ENCODE measurements around the gene OR2V1.
"Not testable (repeated sequence)": the region's sequence is repeated elsewhere in the genome, so short reads cannot be mapped to it uniquely, and the experiment has no call there.

The OR2V1 gene

GRCh38 chr5:181149355-181149754 is 18.4 kb upstream of the OR2V1 start:
- no peak for DNase-seq (ENCODE audit: extremely low spot score)
- ChIA-PET CTCF (interaction anchor here (0.7 to 1.3 kb wide), 2 partner anchors 10 to 280 kb away, joined by 3 read pairs; no protein-coding TSS in a partner anchor), POLR2A (no interaction called here)
- no peak for TF ChIP-seq CTCF (IDR thresholded peaks at IDR 0.05; ENCODE audit: control extremely low read depth, extremely low read depth, low read depth, missing control alignments)

GRCh38 chr5:181146927-181147636 is 16.1 kb upstream of the OR2V1 start, which contains the start of gene OR2V2:
Gene OR2V2 (plus strand): TSS chr5:181147586. CDS start chr5:181154943, 7,357 bp downstream.
- POLR2A ChIA-PET; DNase-seq (ENCODE audit: extremely low spot score): not testable (repeated sequence)
- CTCF ChIA-PET = interaction anchor here (0.9 kb wide), 1 partner anchor 13 kb away, joined by 4 read pairs; no protein-coding TSS in a partner anchor

- CTCF ChIA-PET = no interaction called here
Measured at GRCh38 chr5:181145133-181145532, 14.2 kb upstream of the OR2V1 start.

GRCh38 chr5:181142054-181142453 is 11.1 kb upstream of the OR2V1 start:
- CTCF ChIA-PET = interaction anchor here (0.9 kb wide), 1 partner anchor 17 kb away, joined by 4 read pairs; no protein-coding TSS in a partner anchor
- POLR2A ChIA-PET = no interaction called here
- TF ChIP-seq CTCF (IDR thresholded peaks at IDR 0.05; ENCODE audit: control extremely low read depth, extremely low read depth, low read depth, missing control alignments) = no peak
- DNase-seq (ENCODE audit: extremely low spot score) = no peak

More at GRCh38 chr5:181145133-181145532, 14.2 kb upstream of the OR2V1 start:
- TF ChIP-seq CTCF (IDR thresholded peaks at IDR 0.05; ENCODE audit: control extremely low read depth, extremely low read depth, low read depth, missing control alignments) = no peak
- POLR2A ChIA-PET = no interaction called here
- DNase-seq (ENCODE audit: extremely low spot score) = no peak

- POLR2A ChIA-PET = no interaction called here
- CTCF ChIA-PET = interaction anchor here (1.5 kb wide), 1 partner anchor 33 kb away, joined by 3 read pairs; no protein-coding TSS in a partner anchor
- TF ChIP-seq CTCF (IDR thresholded peaks at IDR 0.05; ENCODE audit: control extremely low read depth, extremely low read depth, low read depth, missing control alignments) = no peak
- DNase-seq (ENCODE audit: extremely low spot score) = no peak
Measured at GRCh38 chr5:181140766-181141165, 9.8 kb upstream of the OR2V1 start.

GRCh38 chr5:181138258-181138657 is 7.3 kb upstream of the OR2V1 start:
- ChIA-PET POLR2A (no interaction called here), CTCF (interaction anchor here (0.9 kb wide), 1 partner anchor 31 kb away, joined by 3 read pairs; no protein-coding TSS in a partner anchor)
- TF ChIP-seq CTCF (IDR thresholded peaks at IDR 0.05; ENCODE audit: control extremely low read depth, extremely low read depth, low read depth, missing control alignments) = no peak
- no peak for DNase-seq (ENCODE audit: extremely low spot score)

GRCh38 chr5:181136361-181136955 is 5.5 kb upstream of the OR2V1 start:
- TF ChIP-seq CTCF (IDR thresholded peaks at IDR 0.05; ENCODE audit: control extremely low read depth, extremely low read depth, low read depth, missing control alignments) = no peak
- POLR2A ChIA-PET = no interaction called here
- CTCF ChIA-PET = no interaction called here
- DNase-seq (ENCODE audit: extremely low spot score) = no peak

Data from GM10248 (cell line).